Testis (tissue), 2 donors: ENCODE results near the gene RPS14.

Experiments used
- CTCF ChIP-seq, 3 experiments: fragments of 450-650 bp in 2 of 3; fragments of 200-600 bp in 1 of 3; sonication (generic) in 1 of 3; IDR thresholded peaks; one replicate each; pipeline ENCODE4 v1.5.1; 2016 to 2019; ENCODE audit warnings: antibody characterized with exemption in 3 of 3, mild to moderate bottlenecking in 2 of 3, moderate library complexity in 1 of 3
- POLR2A ChIP-seq: fragments of 450-650 bp; IDR thresholded peaks from one replicate; pipeline ENCODE4 v1.6.1; 2017; ENCODE audit warnings: antibody characterized with exemption, mild to moderate bottlenecking, moderate library complexity

GRCh38 chr5:150406723-150407095 is 42.8 kb downstream of the RPS14 start:
- TF ChIP-seq CTCF (IDR thresholded peaks at IDR 0.05) (no peak), POLR2A (no peak)
